ENCODE data around the gene TRIM31.

DNA sequence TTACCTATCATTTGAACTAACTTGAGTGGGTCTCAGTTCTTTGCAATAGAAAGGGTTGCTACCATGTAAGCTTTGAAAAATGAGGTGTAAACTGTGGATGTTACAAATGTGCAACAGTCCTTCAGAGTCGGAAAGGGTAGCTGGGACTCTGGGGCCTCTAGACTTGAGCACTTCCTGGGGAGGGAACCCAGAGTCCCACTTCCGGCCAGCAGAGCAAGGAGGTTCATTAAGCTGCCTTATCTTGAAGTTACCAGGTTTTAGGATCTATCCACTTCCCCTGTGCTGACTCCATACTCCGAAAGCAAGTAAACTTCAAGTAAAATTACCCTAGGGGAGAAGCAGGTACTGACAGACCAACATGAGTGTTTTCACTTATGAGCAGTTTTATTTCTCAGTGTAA lies 38.7 kb upstream of the TRIM31 start:
- TF ChIP-seq, protein P1, sequence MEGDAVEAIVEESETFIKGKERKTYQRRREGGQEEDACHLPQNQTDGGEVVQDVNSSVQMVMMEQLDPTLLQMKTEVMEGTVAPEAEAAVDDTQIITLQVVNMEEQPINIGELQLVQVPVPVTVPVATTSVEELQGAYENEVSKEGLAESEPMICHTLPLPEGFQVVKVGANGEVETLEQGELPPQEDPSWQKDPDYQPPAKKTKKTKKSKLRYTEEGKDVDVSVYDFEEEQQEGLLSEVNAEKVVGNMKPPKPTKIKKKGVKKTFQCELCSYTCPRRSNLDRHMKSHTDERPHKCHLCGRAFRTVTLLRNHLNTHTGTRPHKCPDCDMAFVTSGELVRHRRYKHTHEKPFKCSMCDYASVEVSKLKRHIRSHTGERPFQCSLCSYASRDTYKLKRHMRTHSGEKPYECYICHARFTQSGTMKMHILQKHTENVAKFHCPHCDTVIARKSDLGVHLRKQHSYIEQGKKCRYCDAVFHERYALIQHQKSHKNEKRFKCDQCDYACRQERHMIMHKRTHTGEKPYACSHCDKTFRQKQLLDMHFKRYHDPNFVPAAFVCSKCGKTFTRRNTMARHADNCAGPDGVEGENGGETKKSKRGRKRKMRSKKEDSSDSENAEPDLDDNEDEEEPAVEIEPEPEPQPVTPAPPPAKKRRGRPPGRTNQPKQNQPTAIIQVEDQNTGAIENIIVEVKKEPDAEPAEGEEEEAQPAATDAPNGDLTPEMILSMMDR (IDR thresholded peaks at IDR 0.05; ENCODE audit: poor library complexity, severe bottlenecking), result no peak
- TF ChIP-seq EZH2 (IDR thresholded peaks at IDR 0.05; ENCODE audit: borderline replicate concordance, insufficient read depth, low read length, poor library complexity, severe bottlenecking) (no peak), EP300 (conservative IDR thresholded peaks at IDR 0.05; ENCODE audit: poor library complexity, severe bottlenecking) (no peak), RAD21 (conservative IDR thresholded peaks at IDR 0.05) (no peak), POLR2AphosphoS5 (IDR thresholded peaks at IDR 0.05) (no peak)

Measured in neural cell (in vitro differentiated cells).